ENCODE measurements around the gene TGFBR3L.

Gene TGFBR3L

GRCh38 chr19:7919610-7920518 lies 5.2 kb downstream of the TGFBR3L start, which contains the start of gene SNAPC2:
Gene SNAPC2 (plus strand): TSS chr19:7920338. CDS start chr19:7920367, 29 bp downstream.
- no peak for TF ChIP-seq CTCF (IDR thresholded peaks at IDR 0.05; ENCODE audit: borderline replicate concordance, insufficient read depth, low read depth, low read length)
- H3K4me3 ChIP-seq (ENCODE audit: low read depth, low read length) = peak within 1 kb of the TSS; percentile 81

- no peak for TF ChIP-seq CTCF (IDR thresholded peaks at IDR 0.05; ENCODE audit: borderline replicate concordance, insufficient read depth, low read depth, low read length)
- peak overlapping the region; percentile 81 for H3K4me3 ChIP-seq (ENCODE audit: low read depth, low read length)
Measured at GRCh38 chr19:7920519-7921301, 6.1 kb downstream of the TGFBR3L start.

- TF ChIP-seq CTCF (IDR thresholded peaks at IDR 0.05; ENCODE audit: borderline replicate concordance, insufficient read depth, low read depth, low read length) = no peak
- peak overlapping the region; percentile 63 for H3K4me3 ChIP-seq (ENCODE audit: low read depth, low read length)
Measured at GRCh38 chr19:7921302-7921966, 6.8 kb downstream of the TGFBR3L start.

GRCh38 chr19:7921967-7922835 lies 7.6 kb downstream of the TGFBR3L start:
- no peak overlapping the region for H3K4me3 ChIP-seq (ENCODE audit: low read depth, low read length)
- no peak for TF ChIP-seq CTCF (IDR thresholded peaks at IDR 0.05; ENCODE audit: borderline replicate concordance, insufficient read depth, low read depth, low read length)

GRCh38 chr19:7922836-7923195 lies 8.2 kb downstream of the TGFBR3L start:
- no peak overlapping the region for H3K4me3 ChIP-seq (ENCODE audit: low read depth, low read length)
- no peak for TF ChIP-seq CTCF (IDR thresholded peaks at IDR 0.05; ENCODE audit: borderline replicate concordance, insufficient read depth, low read depth, low read length)
